CD4-positive, alpha-beta T cell (primary cell): ENCODE results near the gene IFT43. TPM values are rescaled to one million over a fixed set of nuclear protein-coding genes. Genes with fewer than 3 reads are reported as not detected.

ENCODE experiments used
- ATAC-seq: fragments of 200-7000 bp; cut with Tn5 transposase; one replicate; pipeline ENCODE4 v1.10.0; 2022; ENCODE audit warnings: mild to moderate bottlenecking; ENCODE audit not compliant: poor library complexity
- CTCF ChIA-PET: fragments of 350-600 bp; sonication (Branson Sonifier 250); formaldehyde crosslinking; loops from one replicate; lab custom pipeline; 2021; ENCODE audit warnings: antibody characterized with exemption, inconsistent platforms; lab: Charles Lee
- POLR2A ChIA-PET: fragments of 350-600 bp; sonication (Branson Sonifier 250); formaldehyde crosslinking; loops from one replicate; lab custom pipeline; 2021; ENCODE audit warnings: antibody characterized with exemption, inconsistent platforms; lab: Charles Lee
- DNase-seq, 14 experiments: peaks; one replicate each; pipeline ENCODE4 v3.0.0-alpha.2; 2013 to 2020; ENCODE audit warnings: mixed read lengths in 2 of 14
- H3K27ac ChIP-seq, 2 donors: one replicate each; pipeline versions ENCODE4 v1.5.1 to v1.7.0; 2013; ENCODE audit warnings: low read length in 2 of 2, low read depth in 1 of 2, mild to moderate bottlenecking in 1 of 2
- H3K27me3 ChIP-seq, 2 experiments: 1 replicate in 1 of 2; 2 replicates in 1 of 2; pipeline versions ENCODE4 v1.6.1 to v1.7.0; 2013; ENCODE audit warnings: low read length in 2 of 2, control low read depth in 1 of 2, mild to moderate bottlenecking in 1 of 2, moderate library complexity in 1 of 2; ENCODE audit not compliant: insufficient read depth in 2 of 2, control insufficient read depth in 1 of 2
- H3K36me3 ChIP-seq: one replicate; pipeline ENCODE4 v1.6.1; 2013; ENCODE audit warnings: low read length, control low read depth; ENCODE audit not compliant: insufficient read depth
- H3K4me1 ChIP-seq: one replicate; pipeline ENCODE4 v1.6.1; 2013; ENCODE audit warnings: low read length, control low read depth; ENCODE audit not compliant: insufficient read depth
- H3K4me3 ChIP-seq: one replicate; pipeline ENCODE4 v1.5.1; 2013; ENCODE audit warnings: mild to moderate bottlenecking, low read length, moderate library complexity
- H3K9me3 ChIP-seq, 2 experiments: 1 replicate in 1 of 2; 2 replicates in 1 of 2; pipeline versions ENCODE4 v1.6.1 to v1.7.0; 2013; ENCODE audit warnings: low read length in 2 of 2, mild to moderate bottlenecking in 2 of 2, control low read depth in 1 of 2, moderate library complexity in 1 of 2; ENCODE audit not compliant: control insufficient read depth in 1 of 2, insufficient read depth in 1 of 2
- H3K27ac Mint-ChIP-seq: one replicate; pipeline ENCODE4 v1.8.0; 2020; ENCODE audit warnings: mixed read lengths
- H3K27me3 Mint-ChIP-seq: one replicate; pipeline ENCODE4 v1.8.0; 2021; ENCODE audit warnings: mixed read lengths
- H3K36me3 Mint-ChIP-seq: one replicate; pipeline ENCODE4 v1.8.0; 2021; ENCODE audit warnings: low read depth, mixed read lengths
- H3K4me1 Mint-ChIP-seq: one replicate; pipeline ENCODE4 v1.8.0; 2021; ENCODE audit warnings: low read depth, mixed read lengths
- H3K4me3 Mint-ChIP-seq: one replicate; pipeline ENCODE4 v1.8.0; 2020; ENCODE audit warnings: mild to moderate bottlenecking, mixed read lengths
- H3K9me3 Mint-ChIP-seq: one replicate; pipeline ENCODE4 v1.8.0; 2020; ENCODE audit warnings: mixed read lengths
- intact Hi-C, 2 experiments: fragments of 100-400 bp; cut with DNase I in 1 of 2; cut with micrococcal nuclease in 1 of 2; formaldehyde crosslinking; loops; one replicate each; pipeline versions ENCODE4 v1.15.1 to v1.9.0; 2023 to 2025; cut with DNase I, micrococcal nuclease
- total RNA-seq, 174 experiments: library from RNA in 2 of 174; stranded (reverse) in 2 of 174; gene quantifications; one replicate each; pipeline ENCODE4 v1.2.3 and lab custom pipeline; 2021 to 2026
- TF ChIP-seq, protein P1 (sequence below): fragments of 200-600 bp; IDR thresholded peaks from one replicate; pipeline ENCODE4 v1.8.0; 2022; ENCODE audit warnings: antibody characterized with exemption, mild to moderate bottlenecking

The IFT43 gene
- total RNA-seq, 2 experiments from 2014 or later = 10.0 to 11.1 TPM

DNA sequence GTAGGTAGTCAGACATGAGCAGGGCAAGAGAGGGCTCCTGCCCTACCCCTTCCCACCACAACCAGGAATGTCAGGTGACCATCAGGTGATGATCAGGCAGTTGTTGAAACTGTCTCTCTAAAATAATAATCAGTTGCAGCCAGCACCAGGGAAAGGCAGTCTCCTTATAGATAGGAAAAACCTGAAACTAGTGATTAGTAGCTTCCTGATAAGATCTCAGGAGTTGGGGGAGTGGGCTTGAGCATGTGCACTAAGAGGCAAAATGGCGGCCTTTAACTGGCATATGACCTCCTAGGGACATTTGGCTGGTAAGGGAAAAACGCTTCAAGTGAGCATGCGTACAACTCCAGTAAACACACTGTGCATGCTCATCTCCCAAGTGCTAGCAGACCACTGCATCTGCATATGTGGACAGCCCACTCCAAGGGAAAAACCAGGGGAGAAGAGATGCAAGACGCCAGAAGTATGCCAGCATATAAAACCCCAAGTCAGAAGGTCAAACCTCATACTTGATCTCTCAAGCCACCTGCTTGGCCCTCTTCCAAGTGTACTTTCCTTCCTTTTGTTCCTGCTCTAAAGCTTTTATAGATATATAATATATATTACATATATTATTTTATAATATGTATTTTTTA lies 40.8 kb upstream of the IFT43 start:
- Mint-ChIP-seq H3K4me3 (no peak overlapping the region), H3K9me3 (no peaks in the 10 kb centered on the region), H3K27me3 (no peaks in the 10 kb centered on the region), H3K27ac (no peak overlapping the region), H3K4me1 (no peaks in the 10 kb centered on the region), H3K36me3 (peaks cover 6% of the 10 kb centered on the region)
- POLR2A ChIA-PET = no interaction called here
- Histone ChIP-seq H3K36me3 (peaks cover 4% of the 10 kb centered on the region), H3K27ac (no peak overlapping the region), H3K4me3 (no peak overlapping the region), H3K9me3 (no peaks in the 10 kb centered on the region), H3K4me1 (no peaks in the 10 kb centered on the region), H3K27me3 (no peaks in the 10 kb centered on the region)
- CTCF ChIA-PET = no interaction called here
- DNase-seq (no peak), ATAC-seq (no peak)
- TF ChIP-seq, protein P1, sequence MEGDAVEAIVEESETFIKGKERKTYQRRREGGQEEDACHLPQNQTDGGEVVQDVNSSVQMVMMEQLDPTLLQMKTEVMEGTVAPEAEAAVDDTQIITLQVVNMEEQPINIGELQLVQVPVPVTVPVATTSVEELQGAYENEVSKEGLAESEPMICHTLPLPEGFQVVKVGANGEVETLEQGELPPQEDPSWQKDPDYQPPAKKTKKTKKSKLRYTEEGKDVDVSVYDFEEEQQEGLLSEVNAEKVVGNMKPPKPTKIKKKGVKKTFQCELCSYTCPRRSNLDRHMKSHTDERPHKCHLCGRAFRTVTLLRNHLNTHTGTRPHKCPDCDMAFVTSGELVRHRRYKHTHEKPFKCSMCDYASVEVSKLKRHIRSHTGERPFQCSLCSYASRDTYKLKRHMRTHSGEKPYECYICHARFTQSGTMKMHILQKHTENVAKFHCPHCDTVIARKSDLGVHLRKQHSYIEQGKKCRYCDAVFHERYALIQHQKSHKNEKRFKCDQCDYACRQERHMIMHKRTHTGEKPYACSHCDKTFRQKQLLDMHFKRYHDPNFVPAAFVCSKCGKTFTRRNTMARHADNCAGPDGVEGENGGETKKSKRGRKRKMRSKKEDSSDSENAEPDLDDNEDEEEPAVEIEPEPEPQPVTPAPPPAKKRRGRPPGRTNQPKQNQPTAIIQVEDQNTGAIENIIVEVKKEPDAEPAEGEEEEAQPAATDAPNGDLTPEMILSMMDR = no peak
- intact Hi-C loops = no loop called here

DNA sequence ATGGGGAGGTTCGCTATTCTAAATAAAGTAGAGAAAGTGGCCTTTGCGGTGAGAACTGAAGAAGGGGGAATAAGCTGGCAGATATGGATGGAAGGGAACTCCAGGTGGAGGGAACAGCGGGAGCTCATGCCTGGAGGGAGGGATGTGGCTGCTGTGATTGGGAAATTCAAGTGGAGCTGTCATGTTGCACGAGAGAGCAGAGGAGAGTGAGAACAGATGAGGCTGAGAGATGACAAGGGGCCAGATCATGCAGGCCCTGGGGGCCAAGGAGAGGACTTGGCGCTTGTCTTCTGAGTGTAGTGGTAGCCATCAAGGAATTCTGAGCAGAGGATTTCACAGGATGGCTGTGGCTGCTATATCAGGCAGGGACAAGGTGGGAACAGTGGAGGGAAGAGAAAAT lies 38.8 kb upstream of the IFT43 start:
- TF ChIP-seq, protein P1 = no peak

DNA sequence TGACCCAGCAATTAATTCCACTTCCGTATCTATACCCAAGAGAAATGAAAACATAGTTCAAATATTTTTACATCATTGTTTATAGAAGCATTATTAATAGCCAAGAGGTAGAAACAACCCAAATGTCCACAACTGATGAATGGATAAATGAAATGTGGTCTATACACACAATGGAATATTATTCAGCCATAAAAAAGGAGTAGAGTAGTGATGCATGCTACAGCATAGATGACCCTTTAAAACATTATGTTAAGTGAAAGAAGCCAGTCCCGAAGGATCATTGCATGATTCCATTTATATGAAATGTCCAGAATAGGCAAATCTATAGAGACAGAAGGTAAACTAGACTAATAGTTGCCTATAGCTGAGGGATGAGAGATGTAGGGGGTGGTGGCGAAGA lies 33.1 kb upstream of the IFT43 start:
- ChIA-PET POLR2A (no interaction called here), CTCF (no interaction called here)
- ATAC-seq = no peak
- H3K4me3 Mint-ChIP-seq = no peak overlapping the region
- no peak for DNase-seq
- Histone ChIP-seq H3K4me3 (no peak overlapping the region), H3K9me3 (peaks cover 0 to 3% of the 10 kb centered on the region in 2 experiments), H3K36me3 (no peaks in the 10 kb centered on the region), H3K27ac (no peak overlapping the region), H3K27me3 (no peaks in the 10 kb centered on the region), H3K4me1 (no peaks in the 10 kb centered on the region)
- TF ChIP-seq, protein P1 = no peak
- H3K27ac Mint-ChIP-seq = no peak overlapping the region
- H3K27me3 Mint-ChIP-seq = no peaks in the 10 kb centered on the region
- no peaks in the 10 kb centered on the region for H3K9me3 Mint-ChIP-seq
- no peaks in the 10 kb centered on the region for H3K36me3 Mint-ChIP-seq
- H3K4me1 Mint-ChIP-seq = no peaks in the 10 kb centered on the region
- intact Hi-C loops = no loop called here

More for the DNA sequence above, 38.8 kb upstream of the IFT43 start:
- ATAC-seq = no peak
- POLR2A ChIA-PET = no interaction called here
- CTCF ChIA-PET = no interaction called here
- Histone ChIP-seq H3K4me1 (no peaks in the 10 kb centered on the region), H3K4me3 (no peak overlapping the region), H3K36me3 (peaks cover 4% of the 10 kb centered on the region), H3K9me3 (no peaks in the 10 kb centered on the region), H3K27ac (no peak overlapping the region), H3K27me3 (no peaks in the 10 kb centered on the region)
- H3K4me1 Mint-ChIP-seq = no peaks in the 10 kb centered on the region
- DNase-seq = no peak
- H3K27ac Mint-ChIP-seq = no peak overlapping the region
- H3K36me3 Mint-ChIP-seq = peaks cover 6% of the 10 kb centered on the region
- no peak overlapping the region for H3K4me3 Mint-ChIP-seq
- intact Hi-C loops = no loop called here
- no peaks in the 10 kb centered on the region for H3K9me3 Mint-ChIP-seq
- H3K27me3 Mint-ChIP-seq = no peaks in the 10 kb centered on the region
